Sigmoid colon (tissue), 7 donors: ENCODE results near the gene MSH3. TPM values are rescaled to one million over a fixed set of nuclear protein-coding genes. Genes with fewer than 3 reads are reported as not detected.
"Not testable (repeated sequence)": the region's sequence is repeated elsewhere in the genome, so short reads cannot be mapped to it uniquely, and the experiment has no call there.

ENCODE experiments used
- DNase-seq: peaks from one replicate; pipeline ENCODE4 v3.0.0-alpha.2; 2019
- H3K27ac ChIP-seq, 4 donors: fragments of 200-600 bp; sonication (generic); one replicate each; pipeline ENCODE4 v1.5.1; 2016 to 2019; ENCODE audit warnings: mild to moderate bottlenecking in 1 of 4
- H3K27me3 ChIP-seq, 3 donors: fragments of 200-600 bp; sonication (generic); one replicate each; pipeline ENCODE4 v1.5.1; 2019; ENCODE audit warnings: mild to moderate bottlenecking in 1 of 3
- H3K36me3 ChIP-seq, 4 donors: fragments of 200-600 bp; sonication (generic); one replicate each; pipeline ENCODE4 v1.5.1; 2016 to 2019
- H3K4me1 ChIP-seq, 4 donors: fragments of 200-600 bp; sonication (generic); one replicate each; pipeline ENCODE4 v1.5.1; 2017 to 2019
- H3K4me3 ChIP-seq, 4 donors: fragments of 200-600 bp; sonication (generic); one replicate each; pipeline ENCODE4 v1.5.1; 2017 to 2019; ENCODE audit warnings: mild to moderate bottlenecking in 2 of 4, moderate library complexity in 1 of 4
- H3K9me3 ChIP-seq, 4 donors: fragments of 200-600 bp in 3 of 4; sonication (generic) in 3 of 4; one replicate each; pipeline versions ENCODE4 v1.5.1 to v1.6.1; 2013 to 2019
- CTCF ChIP-seq, 4 experiments: fragments of 450-650 bp in 3 of 4; fragments of 200-600 bp in 1 of 4; IDR thresholded peaks; one replicate each; pipeline ENCODE4 v1.5.1; 2016 to 2019; ENCODE audit warnings: antibody characterized with exemption in 4 of 4, mild to moderate bottlenecking in 3 of 4, moderate library complexity in 2 of 4
- EP300 ChIP-seq, 4 donors: sonication (generic); formaldehyde crosslinking; IDR thresholded peaks; one replicate each; pipeline ENCODE4 v1.6.1; 2017; ENCODE audit warnings: antibody characterized with exemption in 4 of 4
- POLR2A ChIP-seq, 2 donors: fragments of 450-650 bp; IDR thresholded peaks; one replicate each; pipeline ENCODE4 v1.6.1; 2016; ENCODE audit warnings: antibody characterized with exemption in 2 of 2, mild to moderate bottlenecking in 2 of 2, moderate library complexity in 2 of 2
- POLR2AphosphoS5 ChIP-seq, 4 donors: sonication (generic); formaldehyde crosslinking; IDR thresholded peaks; one replicate each; pipeline ENCODE4 v1.6.1; 2017; ENCODE audit warnings: antibody characterized with exemption in 4 of 4
- WGBS, 2 donors: extraction: QIAGEN DNeasy Blood & Tissue Kit; methylation state at CpG; one replicate each; pipeline ENCODE4 v1.1.7; 2013; 5-methylcytosine and 5-hydroxymethylcytosine counted together
- intact Hi-C: fragments of 100-400 bp; cut with DNase I; formaldehyde crosslinking; loops from one replicate; pipeline ENCODE4 v1.15.1; 2023
- polyA plus RNA-seq, 3 donors: library from polyadenylated mRNA; stranded (reverse); fragments of 200-250 nt; gene quantifications; one replicate each; pipeline ENCODE4 v1.2.3, GENCODE V29; 2013
- total RNA-seq, 4 donors: library from RNA; depleted of rRNA; stranded (reverse); fragments of >200 nt; gene quantifications; one replicate each; pipeline ENCODE4 v1.1.0, GENCODE V29; 2016
- donor health status: healthy with polysubstance abuse.
- donor health status: Bipolar disorder and iron deficiency.
- donor health status: healthy.

MSH3 gene
- total and polyA plus RNA-seq, 7 donors, result 3.6 to 15.3 (median 11.8) TPM

DNA sequence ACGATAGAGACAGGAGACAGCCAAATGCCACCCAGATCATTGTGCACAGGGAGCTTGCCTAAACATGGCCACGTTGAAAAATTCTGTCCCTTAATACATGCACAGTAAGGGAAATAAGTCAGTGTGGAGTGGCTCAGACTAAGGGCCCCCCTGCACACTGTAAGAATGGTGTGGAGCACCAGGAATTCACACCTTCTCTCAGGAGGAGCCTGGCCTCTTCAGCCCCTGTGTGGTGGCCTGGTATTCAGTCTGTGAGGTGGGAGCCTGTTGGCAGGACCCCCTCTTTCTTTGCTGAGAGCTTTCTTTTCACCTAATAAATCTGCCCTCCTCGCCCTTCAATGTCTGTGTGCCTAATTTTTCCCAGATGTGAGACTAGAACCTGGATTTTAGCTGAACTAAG, 239.6 kb downstream of the MSH3 start:
- 86 to 87% methylated on average over 3 of the region's 3 CpGs for WGBS, 2 donors

GRCh38 chr5:80895523-80895922, 241.1 kb downstream of the MSH3 start:
- Histone ChIP-seq H3K27ac (no peak overlapping the region), H3K36me3 (no peaks in the 10 kb centered on the region), H3K27me3 (no peaks in the 10 kb centered on the region), H3K4me1 (no peaks in the 10 kb centered on the region), H3K9me3 (no peaks in the 10 kb centered on the region), H3K4me3 (no peak overlapping the region)
- DNase-seq, result no peak
- WGBS, 2 donors, result 94 to 97% methylated on average over 2 of the region's 2 CpGs
- intact Hi-C loops, result no loop called here
- TF ChIP-seq POLR2A (IDR thresholded peaks at IDR 0.05), result no peak
- no peak for TF ChIP-seq CTCF (IDR thresholded peaks at IDR 0.05)
- no peak for TF ChIP-seq EP300 (IDR thresholded peaks at IDR 0.05)
- no peak for TF ChIP-seq POLR2AphosphoS5 (IDR thresholded peaks at IDR 0.05)

More for the DNA sequence above, 239.6 kb downstream of the MSH3 start:
- no peak overlapping the region for H3K27ac ChIP-seq
- H3K27me3 ChIP-seq, result no peaks in the 10 kb centered on the region
- H3K4me3 ChIP-seq, result no peak overlapping the region
- intact Hi-C loops, result no loop called here
- H3K4me1 ChIP-seq, result no peaks in the 10 kb centered on the region
- no peaks in the 10 kb centered on the region for H3K36me3 ChIP-seq
- DNase-seq, result no peak
- no peaks in the 10 kb centered on the region for H3K9me3 ChIP-seq
- TF ChIP-seq POLR2A (IDR thresholded peaks at IDR 0.05), result no peak
- no peak for TF ChIP-seq CTCF (IDR thresholded peaks at IDR 0.05)
- no peak for TF ChIP-seq EP300 (IDR thresholded peaks at IDR 0.05)
- TF ChIP-seq POLR2AphosphoS5 (IDR thresholded peaks at IDR 0.05), result no peak

- WGBS, 2 donors, result 92 to 94% methylated on average over 3 of the region's 3 CpGs
- H3K9me3 ChIP-seq, H3K27ac ChIP-seq, H3K4me3 ChIP-seq, DNase-seq, H3K4me1 ChIP-seq, H3K27me3 ChIP-seq, H3K36me3 ChIP-seq, intact Hi-C loops: not testable (repeated sequence)
Measured at GRCh38 chr5:80902624-80903023, 248.2 kb downstream of the MSH3 start.

DNA sequence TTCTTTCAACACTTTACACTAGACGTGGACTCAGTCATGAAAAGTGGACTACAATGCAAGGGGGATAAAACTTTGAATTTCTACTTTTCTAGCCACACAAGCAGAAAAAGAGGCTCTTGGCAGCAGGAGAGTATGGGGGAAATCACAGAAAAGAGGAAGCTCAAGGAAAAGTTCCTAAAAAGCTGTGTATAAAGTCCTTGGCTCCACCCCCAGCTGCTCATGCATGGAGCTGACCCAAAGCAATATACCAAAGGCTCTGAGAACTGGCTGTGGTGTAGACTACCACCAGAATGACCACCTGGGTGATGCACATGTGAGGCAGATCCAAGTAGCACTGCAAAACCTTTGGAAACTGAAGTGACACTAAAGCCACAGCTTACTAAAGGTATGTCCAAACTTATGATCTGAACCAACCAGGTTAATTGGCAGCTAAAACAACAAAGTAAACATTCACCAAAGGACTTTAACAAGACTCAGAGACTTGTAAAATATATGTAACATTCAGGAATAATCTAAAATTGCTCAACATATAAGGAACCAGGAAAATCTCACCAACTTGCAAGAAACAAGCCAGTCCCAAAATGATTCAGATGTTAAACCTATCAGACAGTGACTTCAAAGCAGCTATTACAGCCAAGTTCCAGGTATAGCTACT, 250.2 kb downstream of the MSH3 start:
- TF ChIP-seq EP300 (IDR thresholded peaks at IDR 0.05) (no peak), CTCF (IDR thresholded peaks at IDR 0.05) (no peak), POLR2A (IDR thresholded peaks at IDR 0.05) (no peak), POLR2AphosphoS5 (IDR thresholded peaks at IDR 0.05) (no peak)
- H3K36me3 ChIP-seq, result no peaks in the 10 kb centered on the region
- DNase-seq, result no peak
- 27 to 85% methylated on average over 1 of the region's 1 CpG for WGBS, 2 donors
- H3K4me3 ChIP-seq, result no peak overlapping the region
- H3K9me3 ChIP-seq, result peaks cover 0 to 8% (median 0%) of the 10 kb centered on the region in 4 donors
- H3K4me1 ChIP-seq, result no peaks in the 10 kb centered on the region
- intact Hi-C loops, result no loop called here
- no peaks in the 10 kb centered on the region for H3K27me3 ChIP-seq
- H3K27ac ChIP-seq, result no peak overlapping the region

- Histone ChIP-seq H3K4me3 (no peak overlapping the region), H3K4me1 (no peaks in the 10 kb centered on the region), H3K9me3 (peaks cover 0 to 8% (median 0%) of the 10 kb centered on the region in 4 donors), H3K27me3 (no peaks in the 10 kb centered on the region), H3K27ac (no peak overlapping the region), H3K36me3 (no peaks in the 10 kb centered on the region)
- intact Hi-C loops, result no loop called here
- no peak for TF ChIP-seq EP300 (IDR thresholded peaks at IDR 0.05)
- TF ChIP-seq CTCF (IDR thresholded peaks at IDR 0.05), result no peak
- TF ChIP-seq POLR2A (IDR thresholded peaks at IDR 0.05), result no peak
- TF ChIP-seq POLR2AphosphoS5 (IDR thresholded peaks at IDR 0.05), result no peak
- 98 to 100% methylated on average over 1 of the region's 1 CpG for WGBS, 2 donors
- no peak for DNase-seq
Measured at GRCh38 chr5:80905405-80905804, 251.0 kb downstream of the MSH3 start.
